EL (cell line): ENCODE measurements around the gene PAFAH1B2.
A peak's percentile ranks its signal among the peaks of the same experiment; 100 is the strongest.
"Not testable (repeated sequence)": the region's sequence is repeated elsewhere in the genome, so short reads cannot be mapped to it uniquely, and the experiment has no call there.

Experiments
- DNase-seq: peaks from one replicate; pipeline ENCODE4 v3.0.0-alpha.2; 2016

PAFAH1B2 gene

GRCh38 chr11:117127171-117127901 is 16.8 kb upstream of the PAFAH1B2 start:
- no peak for DNase-seq

DNA sequence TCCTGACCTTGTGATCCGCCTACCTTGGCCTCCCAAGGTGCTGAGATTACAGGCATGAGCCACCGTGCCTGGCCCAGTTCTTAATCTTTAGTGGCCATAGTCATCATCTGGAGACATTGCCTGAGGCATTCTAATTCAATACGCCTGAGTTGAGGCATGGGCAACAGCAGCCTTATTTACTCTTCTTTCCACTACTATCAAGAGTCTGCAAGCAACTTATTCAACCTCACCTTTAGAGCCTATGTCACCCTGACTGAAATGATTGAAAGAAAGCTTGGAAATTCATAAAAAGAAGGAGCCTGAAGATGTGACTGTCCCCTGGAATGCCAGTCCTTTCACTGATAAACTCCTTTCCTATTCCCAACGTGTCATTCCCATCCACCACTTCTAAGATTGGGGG is 15.8 kb upstream of the PAFAH1B2 start:
- DNase-seq: no peak

- DNase-seq: not testable (repeated sequence)
These were observed 13.7 kb upstream of the PAFAH1B2 start for GRCh38 chr11:117130396-117130795.

GRCh38 chr11:117130879-117131278 is 13.2 kb upstream of the PAFAH1B2 start:
- no peak for DNase-seq

GRCh38 chr11:117134431-117134830 is 9.7 kb upstream of the PAFAH1B2 start:
- DNase-seq: no peak

DNA sequence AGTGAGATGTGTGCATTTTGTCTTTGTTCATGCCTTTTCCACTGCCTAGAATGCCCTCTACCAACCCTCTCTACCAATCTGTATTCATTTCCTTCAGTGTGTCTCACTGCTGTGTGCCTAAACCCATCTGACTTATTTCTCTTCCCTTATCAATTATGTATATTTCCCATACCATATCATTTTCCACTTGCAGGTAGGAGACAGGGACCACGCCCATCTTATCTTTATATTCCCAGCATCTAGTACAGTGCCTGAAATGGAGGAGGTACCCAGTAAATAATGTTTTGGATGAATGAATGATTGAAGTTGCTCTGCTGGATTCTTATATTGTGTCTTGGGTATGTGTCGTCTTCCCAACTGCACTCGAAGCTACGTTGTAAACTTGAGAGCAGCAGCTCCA is 9.1 kb upstream of the PAFAH1B2 start:
- DNase-seq: not testable (repeated sequence)

DNA sequence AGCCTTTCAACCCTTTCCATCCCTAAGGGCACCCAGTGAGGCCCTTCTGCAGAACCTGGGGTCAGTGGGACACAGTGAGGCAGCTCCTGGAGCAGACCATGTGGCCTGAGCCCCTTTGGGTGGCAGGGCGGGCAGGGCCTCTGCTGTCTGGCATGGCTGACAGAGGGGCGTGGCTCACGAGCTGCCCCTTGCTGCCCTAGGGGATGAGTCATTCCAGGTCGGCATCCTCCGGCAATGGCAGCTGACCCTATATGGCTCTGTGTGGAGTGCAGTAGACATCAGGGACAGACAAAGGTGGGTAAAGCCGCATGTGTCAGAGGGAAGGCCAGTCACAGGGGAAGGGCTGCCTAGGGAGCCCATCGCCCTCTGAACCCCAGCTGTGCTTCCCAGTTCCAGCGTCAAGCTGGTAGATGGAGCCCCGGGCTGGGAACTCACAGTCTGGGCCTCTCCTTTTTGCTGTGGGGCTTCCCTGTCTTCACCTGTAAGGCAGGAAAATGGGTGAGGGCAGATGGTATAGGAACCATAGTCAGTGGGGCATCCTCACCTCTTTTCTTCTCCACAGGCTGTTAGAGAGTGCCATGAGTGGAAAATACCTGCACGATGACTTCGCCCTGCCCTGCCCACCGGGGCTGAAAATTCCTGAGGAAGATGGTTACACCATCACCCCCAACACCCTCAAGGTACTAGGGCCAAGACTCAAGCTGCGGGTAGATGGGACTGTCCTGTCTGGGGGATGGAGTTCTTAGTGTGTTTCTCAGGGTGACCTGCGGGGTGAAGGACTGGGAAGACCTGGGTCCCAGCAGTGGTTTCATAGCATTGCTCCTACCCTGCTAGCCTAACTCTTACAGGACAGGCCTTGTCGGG is 6.6 kb upstream of the PAFAH1B2 start:
- DNase-seq: not testable (repeated sequence)

- peak; percentile 46 for DNase-seq
These were observed 697 bp upstream of the PAFAH1B2 start for GRCh38 chr11:117143390-117143789.

GRCh38 chr11:117144477-117145392 is 648 bp downstream of the PAFAH1B2 start:
- peak; percentile 74 for DNase-seq

DNA sequence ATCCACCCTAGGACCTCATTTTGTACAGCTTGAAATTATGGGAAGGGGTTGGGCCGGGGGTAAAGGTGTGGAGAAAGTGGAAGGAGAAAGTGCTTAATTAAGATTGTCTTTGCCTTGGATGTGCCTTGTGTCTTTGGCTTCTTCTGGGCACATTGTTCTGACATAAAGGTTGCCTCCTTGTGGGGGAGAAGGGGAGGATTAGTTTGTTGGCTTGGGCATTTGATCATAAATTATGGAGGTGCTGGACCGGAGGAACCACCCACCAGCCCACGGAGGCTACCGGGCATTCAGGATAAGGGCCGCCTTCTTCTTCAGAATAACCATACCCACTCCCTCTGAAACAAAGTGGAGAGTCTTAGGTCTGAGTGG is 1.3 kb downstream of the PAFAH1B2 start:
- DNase-seq: peak; percentile 65

DNA sequence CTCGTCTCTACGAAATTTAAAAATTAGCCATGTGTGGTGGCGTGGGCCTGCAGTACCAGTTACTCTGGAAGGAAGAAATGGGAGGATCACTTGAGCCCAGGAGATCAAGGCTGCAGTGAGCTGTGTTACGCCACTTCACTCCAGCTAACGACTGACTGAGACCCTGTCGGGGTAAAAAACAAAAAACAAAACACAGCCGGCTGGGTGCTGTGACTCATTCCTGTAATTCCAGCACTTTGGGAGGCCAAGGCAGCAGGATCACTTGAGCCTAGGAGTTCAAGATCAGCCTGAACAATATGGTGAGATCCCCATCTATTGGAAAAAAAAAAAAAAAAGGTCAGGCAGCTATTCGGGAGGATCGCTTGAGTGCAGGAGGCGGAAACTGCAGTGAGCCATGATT is 2.4 kb downstream of the PAFAH1B2 start:
- peak; percentile 53 for DNase-seq

DNA sequence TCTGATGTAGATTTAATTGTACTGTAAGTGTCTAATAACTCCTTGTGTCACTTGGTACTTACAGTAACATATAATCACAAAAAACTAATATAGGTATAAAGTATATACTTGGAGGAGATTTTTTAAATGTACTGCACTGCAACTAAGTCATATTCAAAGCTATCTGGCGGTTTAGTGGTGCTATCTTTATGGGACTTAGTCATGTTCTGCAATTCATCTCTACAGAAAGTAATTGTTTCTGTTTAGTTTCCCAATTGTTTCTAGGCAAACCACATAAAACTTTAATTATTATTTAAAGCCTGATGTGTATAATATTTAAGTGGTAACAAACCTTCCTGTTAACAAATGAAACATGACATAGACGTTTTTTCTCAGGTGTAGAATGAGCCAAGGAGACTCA is 8.0 kb downstream of the PAFAH1B2 start:
- DNase-seq: no peak

- no peak for DNase-seq
These were observed 10.4 kb downstream of the PAFAH1B2 start for GRCh38 chr11:117154468-117154867.

- DNase-seq: no peak
These were observed 13.4 kb downstream of the PAFAH1B2 start for GRCh38 chr11:117157507-117157906.

- DNase-seq: no peak
These were observed 15.8 kb downstream of the PAFAH1B2 start for GRCh38 chr11:117159892-117160291.

DNA sequence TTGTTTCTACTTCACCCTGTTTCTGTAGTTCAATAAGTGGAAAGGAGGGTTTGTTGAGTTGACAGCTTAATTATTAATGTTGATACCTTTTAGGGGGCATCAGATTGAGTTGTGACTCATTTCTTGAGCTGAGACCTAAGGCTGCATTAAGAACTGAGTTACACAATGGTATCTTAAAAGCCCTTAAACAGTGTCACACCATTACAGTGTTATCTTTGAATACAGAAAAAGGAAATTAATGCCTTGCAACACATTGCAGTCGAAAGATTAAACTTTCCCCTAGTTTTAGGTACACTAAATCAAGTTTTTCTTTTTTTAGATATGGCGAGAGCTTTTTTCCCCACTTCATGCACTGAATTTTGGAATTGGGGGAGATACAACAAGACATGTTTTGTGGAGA is 16.7 kb downstream of the PAFAH1B2 start:
- DNase-seq: no peak

DNA sequence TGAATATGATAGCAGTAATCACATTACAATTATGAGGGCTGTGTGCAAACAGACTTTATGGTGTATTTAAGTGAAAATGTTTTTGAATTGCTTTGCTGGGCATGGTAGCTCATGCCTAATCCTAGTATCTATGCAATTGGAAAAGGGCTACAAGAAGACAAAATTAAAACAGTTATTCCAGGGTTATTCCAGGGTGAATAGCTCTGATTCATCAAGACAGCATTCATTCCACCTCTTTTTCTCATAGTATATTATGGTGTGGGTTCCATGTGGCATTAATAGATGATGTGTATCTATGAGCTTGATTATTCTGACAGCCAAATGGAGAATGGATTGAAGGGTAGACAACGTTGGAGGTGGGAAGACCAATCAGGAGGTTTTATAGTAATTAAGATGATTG is 22.4 kb downstream of the PAFAH1B2 start:
- DNase-seq: no peak

- no peak for DNase-seq
These were observed 25.6 kb downstream of the PAFAH1B2 start for GRCh38 chr11:117169736-117170135.

DNA sequence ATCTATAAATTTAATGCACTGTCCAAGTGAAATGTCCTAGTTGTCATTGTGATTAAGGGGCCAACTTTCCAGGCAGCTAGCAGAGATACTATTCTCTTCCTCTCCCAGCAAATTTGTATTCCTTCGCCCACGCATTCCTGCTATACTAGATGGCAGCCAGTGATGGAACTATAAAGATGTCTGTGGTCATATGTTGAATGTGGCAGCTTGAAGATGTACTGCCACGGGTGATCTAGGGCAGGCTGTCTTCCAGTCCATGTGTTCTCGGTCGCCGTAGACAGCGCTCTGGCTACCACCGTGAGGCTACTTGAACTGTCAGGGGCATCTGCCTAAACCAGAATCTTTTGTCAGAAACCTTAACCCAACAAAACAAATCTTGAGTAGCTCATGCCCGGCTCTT is 26.1 kb downstream of the PAFAH1B2 start:
- no peak for DNase-seq

- no peak for DNase-seq
These were observed 26.9 kb downstream of the PAFAH1B2 start for GRCh38 chr11:117171007-117171403.

- DNase-seq: no peak
These were observed 27.4 kb downstream of the PAFAH1B2 start for GRCh38 chr11:117171404-117172061.

- no peak for DNase-seq
These were observed 28.8 kb downstream of the PAFAH1B2 start for GRCh38 chr11:117172724-117173421.
